Stomach (tissue), 9 donors: ENCODE data around the gene NSRP1. TPM values are rescaled to one million over a fixed set of nuclear protein-coding genes. Genes with fewer than 3 reads are reported as not detected.

Experiments
- DNase-seq, 2 donors: peaks; one replicate each; pipeline versions ENCODE4 v3.0.0 to v3.0.0-alpha.2; 2013 to 2019
- H3K27ac ChIP-seq, 5 donors: fragments of 200-600 bp in 4 of 5; sonication (generic) in 4 of 5; one replicate each; pipeline ENCODE4 v1.5.1; 2013 to 2019; ENCODE audit warnings: mild to moderate bottlenecking in 1 of 5, moderate library complexity in 1 of 5
- H3K27me3 ChIP-seq, 3 donors: fragments of 200-600 bp; sonication (generic); one replicate each; pipeline ENCODE4 v1.5.1; 2017 to 2019; ENCODE audit warnings: mixed run types in 1 of 3
- H3K36me3 ChIP-seq, 4 donors: fragments of 200-600 bp; sonication (generic); 1 replicate in 3 of 4; 2 replicates in 1 of 4; pipeline ENCODE4 v1.5.1; 2016 to 2019
- H3K4me1 ChIP-seq, 4 donors: fragments of 200-600 bp; sonication (generic); one replicate each; pipeline ENCODE4 v1.5.1; 2016 to 2019
- H3K4me3 ChIP-seq, 4 donors: fragments of 200-600 bp; sonication (generic) in 3 of 4; one replicate each; pipeline ENCODE4 v1.5.1; 2016 to 2019; ENCODE audit warnings: mild to moderate bottlenecking in 1 of 4
- H3K9me3 ChIP-seq, 4 donors: fragments of 200-600 bp; sonication (generic); one replicate each; pipeline ENCODE4 v1.5.1; 2016 to 2019
- CTCF ChIP-seq, 7 experiments: fragments of 450-650 bp in 4 of 7; fragments of 200-600 bp in 3 of 7; sonication (generic) in 3 of 7; IDR thresholded peaks; one replicate each; pipeline ENCODE4 v1.5.1; 2016 to 2019; ENCODE audit warnings: antibody characterized with exemption in 7 of 7, control low read depth in 2 of 7, mild to moderate bottlenecking in 1 of 7
- EP300 ChIP-seq: sonication (generic); formaldehyde crosslinking; IDR thresholded peaks from one replicate; pipeline ENCODE4 v1.6.1; 2017; ENCODE audit warnings: antibody characterized with exemption
- POLR2A ChIP-seq, 4 donors: fragments of 450-650 bp; IDR thresholded peaks; one replicate each; pipeline ENCODE4 v1.6.1; 2016; ENCODE audit warnings: antibody characterized with exemption in 4 of 4, control low read depth in 2 of 4, mild to moderate bottlenecking in 1 of 4, moderate library complexity in 1 of 4
- POLR2AphosphoS5 ChIP-seq, 3 donors: sonication (generic); formaldehyde crosslinking; IDR thresholded peaks; one replicate each; pipeline ENCODE4 v1.6.1; 2016; ENCODE audit warnings: antibody characterized with exemption in 3 of 3
- WGBS, 5 donors: extraction: QIAGEN DNeasy Blood & Tissue Kit in 3 of 5; methylation state at CpG; one replicate each; pipeline versions ENCODE4 v1.1.5 to v1.1.7; 2013 to 2018; 5-methylcytosine and 5-hydroxymethylcytosine counted together
- intact Hi-C: fragments of 100-400 bp; cut with DNase I; formaldehyde crosslinking; loops from one replicate; pipeline ENCODE4 v1.15.1; 2023; ENCODE audit warnings: low total_unique reads
- polyA plus RNA-seq, 3 donors: library from polyadenylated mRNA; stranded (reverse); fragments of 200-250 nt; gene quantifications; one replicate each; pipeline ENCODE4 v1.2.3, GENCODE V29; 2013
- total RNA-seq, 5 donors: library from RNA; depleted of rRNA; stranded (reverse); fragments of >200 nt; gene quantifications; one replicate each; pipeline versions ENCODE4 v1.1.0 to v1.2.3, GENCODE V29; 2014 to 2016
- donor health status: healthy with polysubstance abuse.
- donor health status: Bipolar disorder and iron deficiency.
- donor health status: healthy.

NSRP1 gene
- total and polyA plus RNA-seq, 8 donors: 5.4 to 110 (median 26.9) TPM

- intact Hi-C loops: no loop called here
- Histone ChIP-seq H3K36me3 (no peaks in the 10 kb centered on the region), H3K27me3 (peaks cover 0 to 33% (median 0%) of the 10 kb centered on the region in 3 donors), H3K27ac (no peak overlapping the region), H3K4me1 (peaks cover 0 to 9% (median 7%) of the 10 kb centered on the region in 4 donors), H3K9me3 (no peaks in the 10 kb centered on the region), H3K4me3 (no peak overlapping the region)
- DNase-seq: no peak
- 74 to 79% (median 78%) methylated on average over 4 of the region's 4 CpGs for WGBS, 5 donors
- TF ChIP-seq POLR2AphosphoS5 (IDR thresholded peaks at IDR 0.05): no peak
- no peak for TF ChIP-seq CTCF (IDR thresholded peaks at IDR 0.05)
- TF ChIP-seq EP300: no peak
- no peak for TF ChIP-seq POLR2A (IDR thresholded peaks at IDR 0.05)
These were observed 25.4 kb upstream of the NSRP1 start for GRCh38 chr17:30091121-30091670.

GRCh38 chr17:30091771-30092170 lies 24.8 kb upstream of the NSRP1 start:
- peaks cover 0 to 9% (median 7%) of the 10 kb centered on the region in 4 donors for H3K4me1 ChIP-seq
- DNase-seq: peak in 1 of 2 donors; percentile 32
- H3K4me3 ChIP-seq: no peak overlapping the region
- H3K27me3 ChIP-seq: peaks cover 0 to 33% (median 0%) of the 10 kb centered on the region in 3 donors
- intact Hi-C loops: no loop called here
- no peak overlapping the region for H3K27ac ChIP-seq
- 54 to 75% (median 65%) methylated on average over 6 of the region's 6 CpGs for WGBS, 5 donors
- H3K36me3 ChIP-seq: no peaks in the 10 kb centered on the region
- TF ChIP-seq EP300: no peak
- TF ChIP-seq CTCF (IDR thresholded peaks at IDR 0.05): no peak
- TF ChIP-seq POLR2A (IDR thresholded peaks at IDR 0.05): no peak
- no peak for TF ChIP-seq POLR2AphosphoS5 (IDR thresholded peaks at IDR 0.05)
- no peaks in the 10 kb centered on the region for H3K9me3 ChIP-seq

- Histone ChIP-seq H3K4me1 (peaks cover 0 to 9% (median 7%) of the 10 kb centered on the region in 4 donors), H3K9me3 (no peaks in the 10 kb centered on the region), H3K27me3 (peaks cover 0 to 28% (median 0%) of the 10 kb centered on the region in 3 donors), H3K27ac (no peak overlapping the region), H3K4me3 (no peak overlapping the region), H3K36me3 (no peaks in the 10 kb centered on the region)
- TF ChIP-seq POLR2A (IDR thresholded peaks at IDR 0.05): no peak
- TF ChIP-seq POLR2AphosphoS5 (IDR thresholded peaks at IDR 0.05): no peak
- no peak for TF ChIP-seq CTCF (IDR thresholded peaks at IDR 0.05)
- no peak for TF ChIP-seq EP300
- intact Hi-C loops: no loop called here
- DNase-seq: no peak
These were observed 23.7 kb upstream of the NSRP1 start for GRCh38 chr17:30092886-30093285.

GRCh38 chr17:30093463-30094147 lies 23.0 kb upstream of the NSRP1 start:
- peak; percentile 38 to 79 for DNase-seq
- intact Hi-C loops: no loop called here
- Histone ChIP-seq H3K9me3 (no peaks in the 10 kb centered on the region), H3K27me3 (peaks cover 0 to 22% (median 0%) of the 10 kb centered on the region in 3 donors), H3K36me3 (no peaks in the 10 kb centered on the region), H3K27ac (no peak overlapping the region), H3K4me3 (no peak overlapping the region), H3K4me1 (peaks cover 0 to 9% (median 7%) of the 10 kb centered on the region in 4 donors)
- WGBS, 5 donors: 10 to 16% (median 12%) methylated on average over 11 to 12 of the region's 12 CpGs
- no peak for TF ChIP-seq EP300
- peak in 4 of 7 experiments; percentile 77 to 86 (median 81) for TF ChIP-seq CTCF (IDR thresholded peaks at IDR 0.05)
